WERI-Rb-1 (cell line): Measurements from ENCODE around the gene PSMD5.

Experiments used
- DNase-seq: peaks from one replicate; pipeline ENCODE4 v3.0.0-alpha.2; 2020
- H3K27ac ChIP-seq: fragments of 250-450 bp; sonication (Bioruptor Pico); 2 replicates; pipeline ENCODE4 v1.5.1; 2020; ENCODE audit warnings: mild to moderate bottlenecking, moderate library complexity
- H3K27me3 ChIP-seq: fragments of 250-450 bp; sonication (Bioruptor Pico); 2 replicates; pipeline ENCODE4 v1.5.1; 2021; ENCODE audit warnings: mild to moderate bottlenecking, low read depth, moderate library complexity; ENCODE audit not compliant: insufficient read depth, severe bottlenecking
- H3K36me3 ChIP-seq: fragments of 250-450 bp; sonication (Bioruptor Pico); 2 replicates; pipeline ENCODE4 v1.5.1; 2020; ENCODE audit warnings: mild to moderate bottlenecking, moderate library complexity
- H3K4me3 ChIP-seq: 2 replicates; pipeline ENCODE4 v1.5.1; 2011; ENCODE audit warnings: low read depth, mild to moderate bottlenecking, control low read depth, low read length
- H3K9me3 ChIP-seq: fragments of 250-450 bp; sonication (Bioruptor Pico); 2 replicates; pipeline ENCODE4 v1.5.1; 2021; ENCODE audit warnings: mild to moderate bottlenecking, moderate library complexity; ENCODE audit not compliant: severe bottlenecking
- TF ChIP-seq, protein P1 (sequence below): IDR thresholded peaks from 2 replicates; pipeline ENCODE4 v1.5.1; 2011; ENCODE audit warnings: low read depth, mild to moderate bottlenecking, control low read depth, inconsistent platforms, low read length

PSMD5 gene

DNA sequence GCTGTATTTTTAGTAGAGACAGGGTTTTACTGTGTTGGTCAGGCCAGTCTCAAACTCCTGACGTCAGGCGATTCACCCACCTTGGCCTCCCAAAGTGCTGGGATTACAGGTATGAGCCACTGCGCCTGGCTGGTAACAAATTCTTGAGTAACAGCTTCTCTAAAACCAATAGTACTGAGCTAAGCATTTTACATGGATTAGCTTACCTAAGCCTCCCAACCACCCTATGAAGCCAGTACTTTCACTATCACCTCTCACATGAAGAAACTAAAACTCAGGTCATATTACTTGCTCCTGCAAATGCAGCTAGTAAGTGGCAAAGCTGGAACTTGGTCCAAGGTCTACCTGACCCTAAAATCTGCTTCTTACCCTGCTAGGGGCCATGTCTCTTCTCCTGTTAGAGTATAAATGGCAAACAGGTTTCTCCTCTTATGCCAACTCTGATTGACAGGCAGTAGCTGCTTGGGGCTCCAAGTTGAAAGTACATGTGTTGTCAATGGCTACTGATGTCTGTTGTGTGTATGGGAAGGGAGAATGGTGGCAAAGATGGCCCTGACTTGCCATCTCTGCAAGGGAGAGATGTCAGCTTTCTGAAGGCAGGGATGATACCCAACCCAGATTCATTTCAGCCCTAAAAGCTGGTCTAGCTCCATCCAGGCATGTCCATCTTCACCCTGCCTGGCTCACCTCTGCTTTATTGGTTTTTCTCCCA, 30.2 kb upstream of the PSMD5 start:
- no peak overlapping the region for H3K4me3 ChIP-seq
- no peaks in the 10 kb centered on the region for H3K27me3 ChIP-seq
- TF ChIP-seq, protein P1, sequence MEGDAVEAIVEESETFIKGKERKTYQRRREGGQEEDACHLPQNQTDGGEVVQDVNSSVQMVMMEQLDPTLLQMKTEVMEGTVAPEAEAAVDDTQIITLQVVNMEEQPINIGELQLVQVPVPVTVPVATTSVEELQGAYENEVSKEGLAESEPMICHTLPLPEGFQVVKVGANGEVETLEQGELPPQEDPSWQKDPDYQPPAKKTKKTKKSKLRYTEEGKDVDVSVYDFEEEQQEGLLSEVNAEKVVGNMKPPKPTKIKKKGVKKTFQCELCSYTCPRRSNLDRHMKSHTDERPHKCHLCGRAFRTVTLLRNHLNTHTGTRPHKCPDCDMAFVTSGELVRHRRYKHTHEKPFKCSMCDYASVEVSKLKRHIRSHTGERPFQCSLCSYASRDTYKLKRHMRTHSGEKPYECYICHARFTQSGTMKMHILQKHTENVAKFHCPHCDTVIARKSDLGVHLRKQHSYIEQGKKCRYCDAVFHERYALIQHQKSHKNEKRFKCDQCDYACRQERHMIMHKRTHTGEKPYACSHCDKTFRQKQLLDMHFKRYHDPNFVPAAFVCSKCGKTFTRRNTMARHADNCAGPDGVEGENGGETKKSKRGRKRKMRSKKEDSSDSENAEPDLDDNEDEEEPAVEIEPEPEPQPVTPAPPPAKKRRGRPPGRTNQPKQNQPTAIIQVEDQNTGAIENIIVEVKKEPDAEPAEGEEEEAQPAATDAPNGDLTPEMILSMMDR, result no peak
- no peaks in the 10 kb centered on the region for H3K9me3 ChIP-seq
- no peak overlapping the region for H3K27ac ChIP-seq
- no peak for DNase-seq
- H3K36me3 ChIP-seq, result peaks cover 66% of the 10 kb centered on the region

DNA sequence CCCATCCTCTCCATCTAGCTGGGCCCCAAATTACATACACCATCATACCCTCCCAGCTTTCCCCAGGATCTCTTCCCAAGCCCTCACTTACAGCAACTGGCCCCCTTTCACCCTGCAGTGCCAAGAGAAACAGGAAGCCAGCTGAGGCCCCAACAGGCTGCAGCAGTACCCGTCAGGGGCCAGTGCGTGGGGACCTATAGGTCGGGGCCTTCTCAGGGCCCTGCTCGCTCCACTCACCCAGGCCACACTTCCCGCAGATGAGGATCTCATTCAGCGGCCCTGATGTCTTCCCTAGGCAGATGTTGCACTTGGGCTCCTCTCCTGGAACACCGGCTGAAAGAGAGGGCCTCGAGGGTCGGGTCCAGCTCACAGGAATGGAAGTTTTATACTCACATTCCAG, 27.5 kb upstream of the PSMD5 start:
- Histone ChIP-seq H3K27me3 (no peaks in the 10 kb centered on the region), H3K27ac (no peak overlapping the region), H3K9me3 (no peaks in the 10 kb centered on the region), H3K36me3 (peaks cover 84% of the 10 kb centered on the region), H3K4me3 (no peak overlapping the region)
- TF ChIP-seq, protein P1, result no peak
- no peak for DNase-seq

DNA sequence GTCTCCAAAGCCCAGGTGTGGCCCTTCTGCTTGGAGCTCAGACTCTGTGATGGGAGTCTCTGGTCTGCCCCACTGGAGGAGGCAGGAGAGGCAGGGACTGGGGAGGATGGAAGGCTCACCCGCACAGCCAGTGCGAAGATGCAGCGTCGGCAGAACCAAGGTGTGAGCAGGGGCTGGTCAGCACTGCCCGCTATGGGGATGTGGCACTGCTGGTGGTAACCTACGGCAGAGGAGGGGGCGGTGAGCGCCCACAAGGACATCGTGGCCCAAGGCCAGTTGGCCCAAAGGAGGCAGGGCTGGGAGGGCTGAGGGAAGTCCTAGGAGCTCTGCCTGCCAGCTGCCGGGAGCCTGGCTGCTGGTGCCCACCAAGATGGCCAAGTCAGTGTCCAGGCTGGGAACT, 27.0 kb upstream of the PSMD5 start:
- TF ChIP-seq, protein P1, result no peak
- Histone ChIP-seq H3K36me3 (peaks cover 89% of the 10 kb centered on the region), H3K27ac (no peak overlapping the region), H3K4me3 (no peak overlapping the region), H3K27me3 (no peaks in the 10 kb centered on the region), H3K9me3 (no peaks in the 10 kb centered on the region)
- DNase-seq, result no peak

DNA sequence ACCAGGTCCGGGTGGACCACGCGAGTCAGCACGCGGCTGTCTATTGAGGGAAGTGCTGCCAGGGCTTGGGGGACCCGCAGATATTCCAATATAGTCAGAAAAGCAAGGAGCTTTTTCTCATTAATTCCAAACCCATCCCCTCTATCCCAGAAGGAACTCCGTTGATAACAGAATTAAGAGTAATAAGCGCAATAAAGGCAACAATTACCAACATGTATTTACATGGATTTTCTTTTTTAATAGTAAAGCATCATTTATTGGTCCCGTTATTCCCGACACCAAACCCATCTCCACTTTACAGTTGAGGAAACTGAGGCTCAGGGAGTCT, 26.6 kb upstream of the PSMD5 start:
- peaks cover 89% of the 10 kb centered on the region for H3K36me3 ChIP-seq
- TF ChIP-seq, protein P1, result no peak
- H3K27me3 ChIP-seq, result no peaks in the 10 kb centered on the region
- no peak overlapping the region for H3K27ac ChIP-seq
- no peaks in the 10 kb centered on the region for H3K9me3 ChIP-seq
- DNase-seq, result no peak
- H3K4me3 ChIP-seq, result no peak overlapping the region

- Histone ChIP-seq H3K36me3 (peaks cover 89% of the 10 kb centered on the region), H3K9me3 (no peaks in the 10 kb centered on the region), H3K4me3 (no peak overlapping the region), H3K27ac (no peak overlapping the region), H3K27me3 (no peaks in the 10 kb centered on the region)
- TF ChIP-seq, protein P1, result no peak
- peak; percentile 62 for DNase-seq
Observed at GRCh38 chr9:120868676-120869359, 26.1 kb upstream of the PSMD5 start.

- Histone ChIP-seq H3K9me3 (no peaks in the 10 kb centered on the region), H3K36me3 (peaks cover 89% of the 10 kb centered on the region), H3K27ac (no peak overlapping the region), H3K27me3 (no peaks in the 10 kb centered on the region), H3K4me3 (no peak overlapping the region)
- DNase-seq, result no peak
- TF ChIP-seq, protein P1, result no peak
Observed at GRCh38 chr9:120868339-120868675, 25.6 kb upstream of the PSMD5 start.
